Endothelial cell of umbilical vein (primary cell): ENCODE data around the gene PTN. TPM values are rescaled to one million over a fixed set of nuclear protein-coding genes. Genes with fewer than 3 reads are reported as not detected.

Source experiments
- BruUV-seq: library from RNA; stranded (reverse); fragments of 400-500 nt; replicated peaks from 2 replicates; lab custom pipeline; 2021; lab: Mats Ljungman, UMichigan
- CTCF ChIA-PET: fragments of 300-600, 350-600 bp; sonication (Branson Sonifier 250); formaldehyde crosslinking; loops from one replicate; lab custom pipeline; 2021; ENCODE audit warnings: antibody characterized with exemption, inconsistent platforms; lab: Charles Lee
- POLR2A ChIA-PET: fragments of 300-600, 350-600 bp; sonication (Branson Sonifier 250); formaldehyde crosslinking; loops from one replicate; lab custom pipeline; 2021; ENCODE audit warnings: antibody characterized with exemption, inconsistent platforms; lab: Charles Lee
- DNase-seq: peaks from one replicate; pipeline ENCODE4 v3.0.0-alpha.2; 2011; ENCODE audit warnings: low read depth, low spot score
- FAIRE-seq: peaks from 2 replicates; lab custom pipeline; 2011; peaks lifted over from hg19 to GRCh38; lab: Jason Lieb, UNC
- H2AFZ ChIP-seq: 2 replicates; pipeline ENCODE4 v1.6.0; 2012; ENCODE audit warnings: low read depth, low read length, control low read depth, inconsistent platforms
- H3K27ac ChIP-seq: 2 replicates; pipeline ENCODE4 v1.5.1; 2011; ENCODE audit warnings: low read depth, mild to moderate bottlenecking, control low read depth, low read length, moderate library complexity; ENCODE audit not compliant: insufficient read depth
- H3K27me3 ChIP-seq, 2 experiments: 2 replicates each; pipeline versions ENCODE4 v1.6.0 to v1.6.1; 2011; ENCODE audit warnings: low read length in 2 of 2, mixed read lengths in 1 of 2; ENCODE audit not compliant: control insufficient read depth in 2 of 2, insufficient read depth in 2 of 2
- H3K36me3 ChIP-seq, 2 experiments: 2 replicates in 1 of 2; 3 replicates in 1 of 2; pipeline ENCODE4 v1.5.1; 2011; ENCODE audit warnings: low read length in 2 of 2, mild to moderate bottlenecking in 1 of 2, moderate library complexity in 1 of 2; ENCODE audit not compliant: control insufficient read depth in 2 of 2, insufficient read depth in 2 of 2; ENCODE audit errors: extremely low read depth in 1 of 2
- H3K4me1 ChIP-seq: 3 replicates; pipeline ENCODE4 v1.5.1; 2011; ENCODE audit warnings: mild to moderate bottlenecking, low read length; ENCODE audit not compliant: control insufficient read depth, insufficient read depth; ENCODE audit errors: extremely low read depth
- H3K4me2 ChIP-seq: 2 replicates; pipeline ENCODE4 v1.6.1; 2011; ENCODE audit warnings: low read length, control low read depth, mixed read lengths; ENCODE audit not compliant: insufficient read depth
- H3K4me3 ChIP-seq, 3 experiments: fragments of 200-600 bp in 1 of 3; sonication (generic), shearing (Covaris generic) in 1 of 3; replicated peaks in 1 of 3; 2 replicates each; pipeline ENCODE4 v1.5.1; 2011 to 2016; ENCODE audit warnings: control low read depth in 3 of 3, low read length in 3 of 3, mild to moderate bottlenecking in 2 of 3, inconsistent platforms in 1 of 3, low read depth in 1 of 3, moderate library complexity in 1 of 3; ENCODE audit not compliant: insufficient read depth in 1 of 3
- H3K79me2 ChIP-seq: 2 replicates; pipeline ENCODE4 v1.6.0; 2012; ENCODE audit warnings: low read length, inconsistent platforms; ENCODE audit not compliant: control insufficient read depth, insufficient read depth
- H3K9ac ChIP-seq: replicated peaks from 2 replicates; pipeline ENCODE3; 2011; ENCODE audit warnings: low read length, control low read depth; ENCODE audit not compliant: insufficient read depth; ENCODE audit errors: extremely low read depth
- H3K9me1 ChIP-seq: replicated peaks from 3 replicates; pipeline ENCODE4 v1.6.0; 2011; ENCODE audit warnings: mild to moderate bottlenecking, low read length; ENCODE audit not compliant: control insufficient read depth, insufficient read depth; ENCODE audit errors: extremely low read depth
- H3K9me3 ChIP-seq: replicated peaks from 2 replicates; pipeline ENCODE4 v1.5.1; 2012; ENCODE audit warnings: low read length, inconsistent platforms; ENCODE audit not compliant: control insufficient read depth, insufficient read depth
- H4K20me1 ChIP-seq: replicated peaks from 2 replicates; pipeline ENCODE3; 2011; ENCODE audit warnings: mild to moderate bottlenecking, low read length; ENCODE audit not compliant: control insufficient read depth, insufficient read depth; ENCODE audit errors: extremely low read depth
- EZH2 ChIP-seq: IDR thresholded peaks from 2 replicates; pipeline ENCODE4 v1.6.1; 2012; ENCODE audit warnings: borderline replicate concordance, low read depth, mild to moderate bottlenecking, moderate library complexity, low read length, inconsistent platforms; ENCODE audit not compliant: severe bottlenecking
- FOS ChIP-seq: IDR thresholded peaks from 2 replicates; pipeline ENCODE4 v1.6.1; 2011; ENCODE audit warnings: mild to moderate bottlenecking, low read length, moderate library complexity, borderline replicate concordance; ENCODE audit not compliant: insufficient read depth
- GATA2 ChIP-seq: IDR thresholded peaks from 2 replicates; pipeline ENCODE4 v1.7.0; 2011; ENCODE audit warnings: low read depth, mild to moderate bottlenecking, moderate library complexity, mixed read lengths, low read length; ENCODE audit not compliant: insufficient read length, insufficient read depth
- JUN ChIP-seq: IDR thresholded peaks from 2 replicates; pipeline ENCODE4 v1.6.1; 2011; ENCODE audit warnings: borderline replicate concordance, low read depth; ENCODE audit not compliant: insufficient read length, insufficient read depth
- MYC ChIP-seq: IDR thresholded peaks from one replicate; pipeline ENCODE4 v1.6.1; 2011; ENCODE audit warnings: mild to moderate bottlenecking, low read depth, low read length
- POLR2A ChIP-seq: IDR thresholded peaks from 2 replicates; pipeline ENCODE4 v1.6.1; 2012; ENCODE audit warnings: low read depth, mild to moderate bottlenecking, control low read depth, low read length
- POLR2AphosphoS5 ChIP-seq: IDR thresholded peaks from 2 replicates; pipeline ENCODE4 v1.6.1; 2012; ENCODE audit warnings: low read depth, mild to moderate bottlenecking, control low read depth, low read length, moderate library complexity; ENCODE audit not compliant: insufficient read depth
- dilution Hi-C: fragments of 300-500 bp; cut with MboI; formaldehyde crosslinking; loops from one replicate; pipeline ENCODE4 v1.15.0; 2019; ENCODE audit warnings: low sequenced_read_pairs; ENCODE audit not compliant: extremely low pct_ligation_motif_present
- intact Hi-C: fragments of 100-400 bp; cut with micrococcal nuclease; formaldehyde crosslinking; loops from one replicate; pipeline ENCODE4 v1.10.0; 2022
- polyA plus RNA-seq, 4 experiments: library from polyadenylated mRNA; depleted of rRNA in 3 of 4; stranded (reverse) in 3 of 4; unstranded in 1 of 4; fragments of >200 nt; gene quantifications; 2 replicates each; pipeline versions ENCODE4 v1.2.1 to v1.2.3, GENCODE V29; 2011 to 2012; ENCODE audit warnings: missing spikeins in 1 of 4
- total RNA-seq: library from RNA; stranded (reverse); gene quantifications from 2 replicates; pipeline ENCODE4 v1.2.3, GENCODE V29; 2021
- TF ChIP-seq, protein P1 (sequence below), 2 donors: IDR thresholded peaks; 1 replicate in 1 of 2; 2 replicates in 1 of 2; pipeline ENCODE4 v1.5.1; 2011; ENCODE audit warnings: low read length in 2 of 2, mild to moderate bottlenecking in 2 of 2, moderate library complexity in 2 of 2, control low read depth in 1 of 2, inconsistent platforms in 1 of 2, low read depth in 1 of 2; ENCODE audit not compliant: insufficient read depth in 1 of 2; ENCODE audit errors: extremely low read depth in 1 of 2
- TF ChIP-seq, protein P2 (sequence below): IDR thresholded peaks from 2 replicates; pipeline ENCODE4 v1.6.1; 2011; ENCODE audit not compliant: insufficient read depth, insufficient read length

The PTN gene
- total and polyA plus RNA-seq, 2 donors (not counting 3 experiments of a cell fraction or from before 2014, with no cell fraction given) = 0.07 TPM; not detected in 1

DNA sequence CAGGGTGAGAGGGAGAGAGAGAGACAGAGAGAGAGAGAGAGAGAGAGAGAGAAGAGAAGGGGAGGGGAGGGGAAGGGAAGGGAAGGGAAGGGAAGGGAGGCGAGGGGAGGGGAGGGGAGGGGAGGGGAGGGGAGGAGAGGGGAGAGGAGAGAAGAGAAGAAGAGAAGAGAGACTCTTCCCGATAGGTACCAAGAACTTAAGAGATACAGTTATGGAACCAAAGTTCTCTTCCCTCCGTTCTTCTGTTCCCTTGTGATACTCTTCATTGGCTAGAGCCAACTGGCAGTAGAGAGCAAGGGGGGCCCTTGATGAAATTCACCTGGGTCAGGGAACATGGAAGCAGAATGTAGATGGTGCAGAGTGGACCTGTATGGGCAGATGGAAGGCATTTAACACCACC, 122.1 kb downstream of the PTN start:
- Histone ChIP-seq H3K79me2 (no peaks in the 10 kb centered on the region), H2AFZ (no peak overlapping the region), H3K36me3 (no peaks in the 10 kb centered on the region), H3K27me3 (no peaks in the 10 kb centered on the region), H3K9me1 (no peaks in the 10 kb centered on the region), H3K9me3 (no peaks in the 10 kb centered on the region), H3K4me1 (no peaks in the 10 kb centered on the region), H3K4me3 (no peak overlapping the region), H3K27ac (no peak overlapping the region), H4K20me1 (no peaks in the 10 kb centered on the region), H3K4me2 (no peak overlapping the region), H3K9ac (no peak overlapping the region)
- intact Hi-C loops = no loop called here
- TF ChIP-seq MYC (no peak), GATA2 (no peak), FOS (no peak), EZH2 (no peak), POLR2AphosphoS5 (no peak), POLR2A (no peak), JUN (no peak)
- TF ChIP-seq, protein P1, sequence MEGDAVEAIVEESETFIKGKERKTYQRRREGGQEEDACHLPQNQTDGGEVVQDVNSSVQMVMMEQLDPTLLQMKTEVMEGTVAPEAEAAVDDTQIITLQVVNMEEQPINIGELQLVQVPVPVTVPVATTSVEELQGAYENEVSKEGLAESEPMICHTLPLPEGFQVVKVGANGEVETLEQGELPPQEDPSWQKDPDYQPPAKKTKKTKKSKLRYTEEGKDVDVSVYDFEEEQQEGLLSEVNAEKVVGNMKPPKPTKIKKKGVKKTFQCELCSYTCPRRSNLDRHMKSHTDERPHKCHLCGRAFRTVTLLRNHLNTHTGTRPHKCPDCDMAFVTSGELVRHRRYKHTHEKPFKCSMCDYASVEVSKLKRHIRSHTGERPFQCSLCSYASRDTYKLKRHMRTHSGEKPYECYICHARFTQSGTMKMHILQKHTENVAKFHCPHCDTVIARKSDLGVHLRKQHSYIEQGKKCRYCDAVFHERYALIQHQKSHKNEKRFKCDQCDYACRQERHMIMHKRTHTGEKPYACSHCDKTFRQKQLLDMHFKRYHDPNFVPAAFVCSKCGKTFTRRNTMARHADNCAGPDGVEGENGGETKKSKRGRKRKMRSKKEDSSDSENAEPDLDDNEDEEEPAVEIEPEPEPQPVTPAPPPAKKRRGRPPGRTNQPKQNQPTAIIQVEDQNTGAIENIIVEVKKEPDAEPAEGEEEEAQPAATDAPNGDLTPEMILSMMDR (IDR thresholded peaks at IDR 0.05; ENCODE audit: extremely low read depth in 1 of 2, insufficient read depth in 1 of 2, low read depth in 1 of 2, low read length in 2 of 2) = no peak
- TF ChIP-seq, protein P2, sequence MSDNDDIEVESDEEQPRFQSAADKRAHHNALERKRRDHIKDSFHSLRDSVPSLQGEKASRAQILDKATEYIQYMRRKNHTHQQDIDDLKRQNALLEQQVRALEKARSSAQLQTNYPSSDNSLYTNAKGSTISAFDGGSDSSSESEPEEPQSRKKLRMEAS = no peak
- POLR2A ChIA-PET = no interaction called here
- CTCF ChIA-PET = no interaction called here
- BruUV-seq = no TSS peak
- FAIRE-seq (no peak), DNase-seq (no peak)
- dilution Hi-C loops = no loop called here
